GM23338 (cell line): Measurements from ENCODE around the gene IKZF3.

Source experiments
- CREB1 ChIP-seq: fragments of 250-450 bp; sonication (Bioruptor Pico); IDR thresholded peaks from 2 replicates; pipeline ENCODE4 v1.5.0; 2020; ENCODE audit warnings: low read depth, mild to moderate bottlenecking, moderate library complexity
- CTCF ChIP-seq, 2 experiments: fragments of 200-600 bp in 1 of 2; sonication (generic) in 1 of 2; conservative IDR thresholded peaks; 2 replicates each; pipeline versions ENCODE4 v1.5.1 to v1.6.1; 2016 to 2017; ENCODE audit warnings: antibody characterized with exemption in 2 of 2, low read depth in 2 of 2, mild to moderate bottlenecking in 2 of 2, moderate library complexity in 1 of 2
- ETS1 ChIP-seq: IDR thresholded peaks from 2 replicates; pipeline ENCODE4 v1.6.1; 2016; ENCODE audit warnings: antibody characterized with exemption
- EZH2 ChIP-seq: fragments of 200-600 bp; sonication (generic); IDR thresholded peaks from one replicate; pipeline ENCODE4 v1.8.0; 2017; ENCODE audit warnings: antibody characterized with exemption, mild to moderate bottlenecking, low read depth; ENCODE audit not compliant: unreplicated experiment
- EZH2phosphoT487 ChIP-seq: fragments of 200-600 bp; sonication (generic); IDR thresholded peaks from one replicate; pipeline ENCODE4 v1.8.1; 2018; ENCODE audit warnings: antibody characterized with exemption; ENCODE audit not compliant: unreplicated experiment
- JUNB ChIP-seq: IDR thresholded peaks from one replicate; pipeline ENCODE4 v1.6.1; 2016; ENCODE audit warnings: antibody characterized with exemption; ENCODE audit not compliant: unreplicated experiment
- NANOG ChIP-seq: IDR thresholded peaks from 2 replicates; pipeline ENCODE4 v1.6.1; 2016; ENCODE audit warnings: antibody characterized with exemption, borderline replicate concordance
- POLR2AphosphoS5 ChIP-seq: IDR thresholded peaks from 2 replicates; pipeline ENCODE4 v1.6.1; 2016; ENCODE audit warnings: antibody characterized with exemption, low read depth
- REST ChIP-seq: IDR thresholded peaks from one replicate; pipeline ENCODE4 v1.6.1; 2018; ENCODE audit warnings: antibody characterized with exemption; ENCODE audit not compliant: unreplicated experiment
- STAT1 ChIP-seq: IDR thresholded peaks from one replicate; pipeline ENCODE4 v1.6.1; 2016; ENCODE audit warnings: antibody characterized with exemption; ENCODE audit not compliant: unreplicated experiment
- ZNF114 ChIP-seq: fragments of 250-450 bp; sonication (Bioruptor Pico); IDR thresholded peaks from 2 replicates; pipeline ENCODE4 v1.5.0; 2020; ENCODE audit warnings: mild to moderate bottlenecking, moderate library complexity
- ZNF331 ChIP-seq: fragments of 250-450 bp; sonication (Bioruptor Pico); IDR thresholded peaks from 2 replicates; pipeline ENCODE4 v1.5.0; 2020; ENCODE audit warnings: low read depth, mild to moderate bottlenecking, moderate library complexity
- ZNF462 ChIP-seq: fragments of 250-450 bp; sonication (Bioruptor Pico); IDR thresholded peaks from 2 replicates; pipeline ENCODE4 v1.5.0; 2020; ENCODE audit warnings: mild to moderate bottlenecking, moderate library complexity

GRCh38 chr17:39754958-39755553 is 109.1 kb downstream of the IKZF3 start:
- no peak for TF ChIP-seq JUNB
- no peak for TF ChIP-seq CTCF (conservative IDR thresholded peaks at IDR 0.05; ENCODE audit: low read depth in 2 of 2)
- TF ChIP-seq POLR2AphosphoS5: no peak
- no peak for TF ChIP-seq EZH2phosphoT487
- no peak for TF ChIP-seq EZH2
- no peak for TF ChIP-seq REST
- TF ChIP-seq ZNF331 (CRISPR knock-in tag): no peak
- TF ChIP-seq CREB1: no peak
- no peak for TF ChIP-seq NANOG
- no peak for TF ChIP-seq ETS1
- no peak for TF ChIP-seq STAT1
- no peak for TF ChIP-seq ZNF114 (CRISPR knock-in tag)
- no peak for TF ChIP-seq ZNF462 (CRISPR knock-in tag)
